ENCODE results near the gene NEIL3.

DNA sequence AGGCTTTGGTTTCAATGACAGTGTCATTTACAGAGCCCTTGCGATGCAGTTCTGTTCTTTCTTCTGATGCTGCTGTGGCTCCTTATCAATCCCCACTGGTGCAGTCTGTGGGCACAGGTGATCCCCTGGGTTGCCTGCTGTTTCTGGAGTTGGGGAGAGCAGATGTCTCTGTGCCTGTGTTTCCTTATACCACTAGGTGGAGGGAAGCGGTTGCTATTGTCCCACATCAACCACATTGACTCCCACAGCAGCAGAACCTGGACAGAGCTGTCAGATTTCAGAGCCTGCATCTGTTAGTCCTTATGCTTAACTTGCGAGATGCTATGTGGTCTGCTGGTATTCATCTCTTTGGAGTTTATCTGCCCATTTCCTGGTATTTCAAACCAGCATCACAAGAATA is 57.7 kb downstream of the NEIL3 start:
- no peak for TF ChIP-seq CTCF (IDR thresholded peaks at IDR 0.05)
- TF ChIP-seq POLR2A (IDR thresholded peaks at IDR 0.05; ENCODE audit: low read depth), result no peak

All from esophagus muscularis mucosa (tissue), 3 donors.